GM19025 (cell line): ENCODE measurements around the gene ACTR6.
"Not testable (repeated sequence)": the region's sequence is repeated elsewhere in the genome, so short reads cannot be mapped to it uniquely, and the experiment has no call there.

ENCODE experiments used
- ATAC-seq: cut with Tn5 transposase; IDR thresholded peaks from one replicate; pipeline ENCODE4 v1.9.1; 2021; ENCODE audit warnings: mild to moderate bottlenecking, low read depth, moderate library complexity; ENCODE audit not compliant: unreplicated experiment

Gene ACTR6

GRCh38 chr12:100200463-100201181 is at the start of gene ACTR6:
ACTR6 (plus strand) TSS chr12:100200815; CDS start chr12:100200852, 37 bp downstream.
- ATAC-seq, result peak; percentile 82

- ATAC-seq, result no peak
Measured at GRCh38 chr12:100151769-100152168, 48.8 kb upstream of the ACTR6 start.

- ATAC-seq, result no peak
Measured at GRCh38 chr12:100153131-100153530, 47.5 kb upstream of the ACTR6 start.

- no peak for ATAC-seq
Measured at GRCh38 chr12:100154474-100155247, 46.0 kb upstream of the ACTR6 start.

- ATAC-seq, result no peak
Measured at GRCh38 chr12:100156731-100157426, 43.7 kb upstream of the ACTR6 start.

GRCh38 chr12:100157427-100157821 is 43.2 kb upstream of the ACTR6 start:
- no peak for ATAC-seq

DNA sequence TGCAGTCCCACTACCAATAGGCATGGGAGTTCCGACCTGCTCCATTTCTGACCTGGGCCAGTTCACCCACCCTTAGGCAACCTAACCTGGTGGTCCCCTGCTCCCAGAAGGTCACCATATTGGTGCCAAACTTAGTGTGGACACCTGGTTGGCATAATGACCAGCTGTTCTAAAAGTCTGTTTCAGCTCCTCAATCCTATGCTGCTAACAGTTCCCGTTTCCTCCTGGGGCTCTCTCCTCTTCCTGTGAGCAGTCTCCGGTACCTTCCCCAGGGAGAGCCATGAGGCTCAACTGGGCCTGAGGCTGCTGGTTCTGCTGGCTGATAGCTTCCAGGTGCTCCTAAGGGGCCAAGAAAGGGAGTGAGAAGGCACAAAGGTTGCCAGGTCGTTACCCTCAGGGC is 42.1 kb upstream of the ACTR6 start:
- ATAC-seq, result no peak

DNA sequence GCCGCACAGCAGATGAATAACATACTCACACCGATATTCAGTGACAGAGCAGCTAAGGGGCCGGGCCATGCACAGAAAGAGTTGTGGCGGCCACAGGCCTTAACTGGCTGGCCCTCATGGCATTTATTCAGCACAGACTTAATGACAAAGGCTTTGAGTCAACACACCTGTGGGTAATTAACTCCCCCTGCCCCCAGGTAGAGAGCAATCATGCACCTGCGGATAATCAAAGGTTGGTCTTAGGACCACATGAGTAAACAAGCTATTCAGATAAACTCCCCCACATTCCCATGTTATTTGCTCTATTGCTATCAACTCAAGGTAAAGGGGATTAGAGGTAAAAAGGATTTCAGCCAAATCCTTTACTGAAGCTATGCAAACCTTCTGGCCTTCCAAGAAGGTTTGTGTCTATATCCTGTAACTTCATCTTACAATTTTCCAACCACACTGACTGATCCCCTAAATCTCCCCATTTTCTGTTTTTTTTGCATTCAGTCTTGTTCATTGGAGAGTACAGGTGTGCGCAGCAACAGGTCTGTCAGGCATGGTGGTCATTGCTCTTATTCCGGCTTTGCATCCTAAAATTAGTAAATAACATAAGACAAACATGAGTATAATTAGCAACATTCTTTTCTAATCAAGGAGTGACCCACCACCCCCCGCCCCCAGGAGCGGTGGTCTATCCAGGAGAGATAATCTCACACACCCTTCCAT is 41.1 kb upstream of the ACTR6 start:
- ATAC-seq, result no peak

DNA sequence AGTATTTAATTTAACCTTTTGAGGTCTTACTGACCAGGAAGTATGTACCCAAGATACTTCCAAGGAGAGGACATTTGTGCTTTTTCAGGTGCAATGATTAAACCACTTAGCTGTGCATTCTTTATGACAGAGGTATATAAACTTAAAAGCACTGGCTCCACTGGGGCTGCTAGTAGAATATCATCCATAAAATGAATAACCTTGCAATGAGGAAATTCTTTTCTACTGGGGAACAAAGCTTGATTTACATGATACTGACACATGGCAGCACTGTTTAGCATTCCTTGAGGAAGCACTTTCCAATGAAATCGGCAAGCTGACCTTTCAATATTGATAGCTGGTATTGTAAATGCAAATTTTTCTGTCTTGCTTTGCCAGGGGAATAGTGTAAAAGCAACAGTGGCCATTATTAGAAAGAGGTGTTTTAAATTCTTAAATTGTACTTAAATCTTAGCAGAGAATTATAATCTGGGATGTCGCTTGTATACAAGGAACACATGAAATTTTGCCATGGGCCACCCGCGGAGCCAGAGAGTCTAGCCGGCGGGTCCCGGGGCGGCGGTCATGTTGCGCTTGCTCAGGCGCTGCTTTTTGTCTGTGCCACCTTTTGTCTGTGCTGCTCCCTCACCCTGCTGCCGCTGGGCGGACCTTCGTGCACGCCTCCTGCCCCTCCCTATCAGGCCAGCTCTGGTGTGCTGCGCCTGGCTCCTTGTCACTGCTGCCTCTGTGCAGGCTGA is 37.0 kb upstream of the ACTR6 start:
- ATAC-seq, result peak; percentile 97

DNA sequence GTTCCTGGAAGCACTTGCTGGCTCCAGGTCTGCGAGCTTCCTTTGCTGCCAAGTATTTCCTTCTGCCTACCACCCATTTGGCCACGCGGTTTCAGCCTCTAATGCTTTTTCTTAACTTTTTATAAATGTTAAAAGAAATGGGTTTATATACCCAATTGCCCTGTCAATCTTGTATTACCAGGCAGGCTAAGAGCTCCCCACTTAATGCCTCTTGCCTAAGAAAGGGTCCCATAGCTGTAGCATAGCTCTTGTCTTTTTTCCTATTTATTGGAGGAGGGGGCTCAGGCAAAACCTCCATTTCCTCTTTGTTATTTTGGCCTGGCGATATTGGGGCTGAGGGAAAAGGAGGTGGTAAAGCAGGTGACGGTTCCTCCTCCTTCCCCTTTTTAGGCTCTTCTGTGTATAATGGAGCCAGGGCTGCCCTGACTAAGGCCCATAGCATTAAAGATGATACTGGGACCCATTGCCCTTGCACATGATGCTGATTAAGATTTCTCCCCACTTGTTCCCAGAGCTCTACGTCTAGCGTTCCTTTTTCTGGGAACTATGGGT is 36.4 kb upstream of the ACTR6 start:
- ATAC-seq, result no peak

DNA sequence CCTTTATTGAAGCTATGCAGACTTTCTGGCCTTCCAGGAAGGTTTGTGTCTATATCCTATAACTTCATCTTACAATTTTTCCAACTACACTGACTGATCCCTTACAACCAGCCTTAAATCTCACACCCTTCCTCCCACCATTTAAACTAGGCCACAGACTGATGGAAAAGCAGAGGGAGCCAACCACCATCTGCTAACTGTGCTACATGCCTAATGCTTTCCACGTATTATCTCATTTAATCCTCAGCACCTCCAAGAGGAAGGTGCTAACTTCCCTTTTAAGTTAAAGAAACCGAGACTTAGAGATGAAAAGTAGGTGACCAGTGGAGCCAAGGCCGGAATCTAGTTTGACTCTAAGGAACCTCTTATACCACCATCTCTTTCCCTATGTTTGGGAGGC is 35.3 kb upstream of the ACTR6 start:
- ATAC-seq, result no peak

DNA sequence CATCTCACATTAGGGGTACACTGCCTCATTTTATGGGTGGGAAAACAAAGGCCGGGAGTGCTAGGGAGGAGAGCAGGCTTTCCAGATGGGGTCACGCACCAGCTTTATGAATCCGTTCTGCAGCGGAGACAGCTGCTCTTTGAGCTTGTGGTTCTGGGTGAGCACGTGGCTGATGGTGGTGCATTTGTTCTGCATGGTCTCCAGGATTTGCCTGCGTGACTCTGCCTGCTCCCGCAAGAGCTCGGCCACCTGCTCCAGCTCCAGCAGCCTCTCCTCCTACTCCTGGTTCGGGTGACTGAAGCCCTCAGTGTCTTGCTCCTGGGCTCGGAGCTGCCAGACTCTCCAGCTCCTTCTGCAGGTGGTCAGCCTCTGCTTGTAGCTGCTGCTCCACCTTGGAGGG is 34.4 kb upstream of the ACTR6 start:
- ATAC-seq, result no peak

DNA sequence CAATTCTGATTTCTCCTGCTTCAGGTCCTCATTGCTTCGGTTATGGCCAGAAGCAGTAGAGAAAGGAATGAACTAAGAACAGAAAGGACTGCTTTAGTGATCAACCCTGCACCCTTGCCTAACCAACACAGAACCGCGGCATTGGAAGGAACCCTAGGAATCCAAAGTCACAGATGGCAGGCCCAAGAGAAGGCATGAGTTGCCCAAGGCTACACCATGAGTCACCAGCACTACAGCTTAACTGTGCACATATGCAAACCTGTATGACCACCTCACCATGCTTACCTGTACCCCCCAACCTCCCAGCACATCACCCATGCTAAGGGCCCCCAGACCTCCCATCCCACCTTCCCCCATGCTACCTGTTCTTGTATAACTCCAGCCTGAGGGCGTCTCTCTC is 32.1 kb upstream of the ACTR6 start:
- no peak for ATAC-seq

GRCh38 chr12:100169345-100169744 is 31.3 kb upstream of the ACTR6 start:
- ATAC-seq, result no peak

GRCh38 chr12:100170313-100170858 is 30.2 kb upstream of the ACTR6 start:
- no peak for ATAC-seq

DNA sequence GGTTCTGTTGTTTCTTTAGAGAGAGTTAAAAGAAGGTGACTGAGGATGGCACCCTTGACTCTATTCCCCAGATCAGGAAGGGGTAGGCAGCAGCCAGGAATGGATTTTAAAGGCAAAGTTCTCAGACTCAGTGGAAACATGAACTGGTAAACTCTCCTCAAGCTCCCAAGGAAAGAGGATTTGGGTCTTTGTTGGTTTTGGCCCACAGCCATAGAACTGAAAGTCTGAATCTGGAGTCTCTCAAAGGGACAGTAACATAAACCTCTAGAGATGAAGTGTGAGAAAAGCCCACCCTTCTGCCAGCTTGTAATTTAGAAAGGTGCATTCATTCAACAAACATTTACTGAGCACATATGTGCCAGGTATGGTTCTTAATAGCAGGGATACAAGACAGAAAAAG is 29.4 kb upstream of the ACTR6 start:
- no peak for ATAC-seq

GRCh38 chr12:100173111-100173510 is 27.5 kb upstream of the ACTR6 start:
- ATAC-seq, result no peak

GRCh38 chr12:100174495-100174894 is 26.1 kb upstream of the ACTR6 start:
- no peak for ATAC-seq

DNA sequence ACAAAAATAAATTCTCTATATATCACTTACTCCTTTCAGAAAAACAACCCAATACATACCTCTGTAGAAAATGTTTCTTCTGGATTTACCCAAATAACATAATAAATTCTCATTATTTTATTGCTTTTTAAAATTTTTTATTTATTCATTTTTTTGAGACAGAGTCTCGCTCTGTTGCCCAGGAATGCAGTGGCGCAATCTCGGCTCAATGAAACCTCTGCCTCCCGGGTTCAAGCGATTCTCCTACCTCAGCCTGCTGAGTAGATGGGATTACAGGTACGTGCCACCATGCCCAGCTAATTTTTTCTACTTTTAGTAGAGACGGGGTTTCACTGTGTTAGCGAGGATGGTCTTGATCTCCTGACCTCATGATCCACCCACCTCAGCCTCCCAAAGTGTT is 24.1 kb upstream of the ACTR6 start:
- ATAC-seq, result not testable (repeated sequence)

- ATAC-seq, result no peak
Measured at GRCh38 chr12:100179252-100179651, 21.4 kb upstream of the ACTR6 start.
